Measurements from ENCODE around the gene NPR1.

The NPR1 gene

DNA sequence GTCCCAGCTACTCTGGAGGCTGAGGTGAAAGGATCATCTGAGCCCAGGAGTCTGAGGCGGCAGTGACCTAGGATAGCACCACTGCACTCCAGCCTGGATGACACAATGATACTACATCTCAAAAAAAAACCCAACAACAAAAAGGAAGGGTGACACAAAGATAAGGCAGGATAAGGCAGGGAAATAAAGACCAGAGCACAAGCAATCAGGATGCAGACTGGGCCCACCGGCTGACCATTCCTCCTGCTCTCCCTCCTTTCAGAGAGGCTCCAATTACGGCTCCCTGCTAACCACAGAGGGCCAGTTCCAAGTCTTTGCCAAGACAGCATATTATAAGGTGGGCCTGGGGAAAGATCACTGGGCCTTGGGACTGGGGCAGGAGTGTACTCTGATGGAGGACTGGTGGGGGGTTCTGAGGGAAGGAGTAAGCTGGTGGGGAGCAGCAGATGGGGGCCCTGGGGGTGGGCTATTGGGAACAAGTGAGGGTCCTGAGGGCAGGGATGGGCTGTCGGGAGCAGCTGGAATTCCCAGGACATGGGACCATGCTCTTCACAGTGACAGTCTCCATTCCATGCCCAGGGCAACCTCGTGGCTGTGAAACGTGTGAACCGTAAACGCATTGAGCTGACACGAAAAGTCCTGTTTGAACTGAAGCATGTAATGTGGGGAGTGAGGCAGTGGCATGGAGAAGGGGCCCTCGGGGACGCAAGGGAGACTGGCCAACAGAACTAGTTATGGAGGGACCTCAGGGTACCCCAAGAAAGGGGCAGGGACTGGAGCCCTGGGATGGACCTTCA lies 7.3 kb downstream of the NPR1 start (continued):
- no peak for TF ChIP-seq ZEB2 (tag by site-specific recombination; IDR thresholded peaks at IDR 0.05)
- TF ChIP-seq ZNF133 (tag by site-specific recombination; IDR thresholded peaks at IDR 0.05) = no peak

DNA sequence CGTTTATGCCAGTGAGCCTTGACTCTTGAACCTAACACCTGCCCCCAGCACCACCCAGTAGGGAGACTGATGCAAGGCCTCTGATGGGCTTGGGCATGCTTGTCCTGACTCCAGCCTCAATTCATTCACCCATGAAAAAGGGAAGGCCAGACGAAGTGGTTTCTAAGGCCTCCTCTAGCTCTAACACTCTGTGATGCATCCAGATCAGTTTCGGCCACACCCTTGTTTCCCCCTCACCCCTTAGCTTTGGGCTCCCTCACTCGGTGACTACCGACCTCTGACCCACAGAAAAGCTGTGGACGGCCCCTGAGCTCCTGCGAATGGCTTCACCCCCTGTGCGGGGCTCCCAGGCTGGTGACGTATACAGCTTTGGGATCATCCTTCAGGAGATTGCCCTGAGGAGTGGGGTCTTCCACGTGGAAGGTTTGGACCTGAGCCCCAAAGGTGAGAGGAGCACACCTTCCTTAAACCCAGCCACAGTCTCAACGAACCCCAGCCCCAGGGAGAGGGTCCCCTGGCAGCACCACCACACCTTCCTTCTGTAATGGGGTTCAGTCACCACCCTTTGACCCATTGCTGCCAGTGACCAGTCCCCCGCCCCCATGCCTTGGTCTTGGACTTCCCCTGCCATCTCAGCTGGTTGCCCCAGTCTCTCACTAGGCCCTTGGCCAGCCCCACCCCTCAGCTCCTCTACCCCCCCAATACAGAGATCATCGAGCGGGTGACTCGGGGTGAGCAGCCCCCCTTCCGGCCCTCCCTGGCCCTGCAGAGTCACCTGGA lies 9.0 kb downstream of the NPR1 start:
- ChIA-PET CTCF (interaction anchor here (1.1 kb wide), 1 partner anchor 291 kb away, joined by 3 read pairs; no protein-coding TSS in a partner anchor), POLR2A (interaction anchor here (0.7 kb wide), 1 partner anchor 40 kb away, joined by 3 read pairs; the partner anchor contains the start of gene INTS3)
- no peaks in the 10 kb centered on the region for H3K4me1 ChIP-seq (ENCODE audit: control insufficient read depth, insufficient read depth, low read length)
- TF ChIP-seq, protein P1, sequence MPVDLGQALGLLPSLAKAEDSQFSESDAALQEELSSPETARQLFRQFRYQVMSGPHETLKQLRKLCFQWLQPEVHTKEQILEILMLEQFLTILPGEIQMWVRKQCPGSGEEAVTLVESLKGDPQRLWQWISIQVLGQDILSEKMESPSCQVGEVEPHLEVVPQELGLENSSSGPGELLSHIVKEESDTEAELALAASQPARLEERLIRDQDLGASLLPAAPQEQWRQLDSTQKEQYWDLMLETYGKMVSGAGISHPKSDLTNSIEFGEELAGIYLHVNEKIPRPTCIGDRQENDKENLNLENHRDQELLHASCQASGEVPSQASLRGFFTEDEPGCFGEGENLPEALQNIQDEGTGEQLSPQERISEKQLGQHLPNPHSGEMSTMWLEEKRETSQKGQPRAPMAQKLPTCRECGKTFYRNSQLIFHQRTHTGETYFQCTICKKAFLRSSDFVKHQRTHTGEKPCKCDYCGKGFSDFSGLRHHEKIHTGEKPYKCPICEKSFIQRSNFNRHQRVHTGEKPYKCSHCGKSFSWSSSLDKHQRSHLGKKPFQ (tag by site-specific recombination; IDR thresholded peaks at IDR 0.05) = no peak
- TF ChIP-seq PRDM1 (tag by site-specific recombination; IDR thresholded peaks at IDR 0.05) (no peak), ZNF777 (tag by site-specific recombination; IDR thresholded peaks at IDR 0.05; ENCODE audit: borderline replicate concordance) (no peak), OVOL3 (tag by site-specific recombination; IDR thresholded peaks at IDR 0.05) (no peak), ZNF37A (tag by site-specific recombination; IDR thresholded peaks at IDR 0.05) (no peak), ZNF366 (tag by site-specific recombination; conservative IDR thresholded peaks at IDR 0.05) (no peak), ZNF426 (tag by site-specific recombination; IDR thresholded peaks at IDR 0.05) (no peak), ZNF843 (tag by site-specific recombination; IDR thresholded peaks at IDR 0.05) (no peak), ZNF174 (tag by site-specific recombination; IDR thresholded peaks at IDR 0.05) (no peak), ZNF600 (tag by site-specific recombination; IDR thresholded peaks at IDR 0.05) (no peak), HOXC10 (CRISPR knock-in tag; IDR thresholded peaks at IDR 0.05) (no peak), ZNF274 (IDR thresholded peaks at IDR 0.05; ENCODE audit: low read length) (no peak), ZNF274 (tag by site-specific recombination; IDR thresholded peaks at IDR 0.05; ENCODE audit: borderline replicate concordance) (no peak), KLF16 (tag by site-specific recombination; IDR thresholded peaks at IDR 0.05) (no peak)
- TF ChIP-seq, protein P2, sequence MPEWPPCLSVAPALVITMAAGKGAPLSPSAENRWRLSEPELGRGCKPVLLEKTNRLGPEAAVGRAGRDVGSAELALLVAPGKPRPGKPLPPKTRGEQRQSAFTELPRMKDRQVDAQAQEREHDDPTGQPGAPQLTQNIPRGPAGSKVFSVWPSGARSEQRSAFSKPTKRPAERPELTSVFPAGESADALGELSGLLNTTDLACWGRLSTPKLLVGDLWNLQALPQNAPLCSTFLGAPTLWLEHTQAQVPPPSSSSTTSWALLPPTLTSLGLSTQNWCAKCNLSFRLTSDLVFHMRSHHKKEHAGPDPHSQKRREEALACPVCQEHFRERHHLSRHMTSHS (tag by site-specific recombination; IDR thresholded peaks at IDR 0.05) = no peak
- TF ChIP-seq, protein P3, sequence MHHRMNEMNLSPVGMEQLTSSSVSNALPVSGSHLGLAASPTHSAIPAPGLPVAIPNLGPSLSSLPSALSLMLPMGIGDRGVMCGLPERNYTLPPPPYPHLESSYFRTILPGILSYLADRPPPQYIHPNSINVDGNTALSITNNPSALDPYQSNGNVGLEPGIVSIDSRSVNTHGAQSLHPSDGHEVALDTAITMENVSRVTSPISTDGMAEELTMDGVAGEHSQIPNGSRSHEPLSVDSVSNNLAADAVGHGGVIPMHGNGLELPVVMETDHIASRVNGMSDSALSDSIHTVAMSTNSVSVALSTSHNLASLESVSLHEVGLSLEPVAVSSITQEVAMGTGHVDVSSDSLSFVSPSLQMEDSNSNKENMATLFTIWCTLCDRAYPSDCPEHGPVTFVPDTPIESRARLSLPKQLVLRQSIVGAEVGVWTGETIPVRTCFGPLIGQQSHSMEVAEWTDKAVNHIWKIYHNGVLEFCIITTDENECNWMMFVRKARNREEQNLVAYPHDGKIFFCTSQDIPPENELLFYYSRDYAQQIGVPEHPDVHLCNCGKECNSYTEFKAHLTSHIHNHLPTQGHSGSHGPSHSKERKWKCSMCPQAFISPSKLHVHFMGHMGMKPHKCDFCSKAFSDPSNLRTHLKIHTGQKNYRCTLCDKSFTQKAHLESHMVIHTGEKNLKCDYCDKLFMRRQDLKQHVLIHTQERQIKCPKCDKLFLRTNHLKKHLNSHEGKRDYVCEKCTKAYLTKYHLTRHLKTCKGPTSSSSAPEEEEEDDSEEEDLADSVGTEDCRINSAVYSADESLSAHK (tag by site-specific recombination; IDR thresholded peaks at IDR 0.05) = no peak
- H3K36me3 ChIP-seq (ENCODE audit: control insufficient read depth in 2 of 2, insufficient read depth in 1 of 2, low read length in 2 of 2) = no peaks in the 10 kb centered on the region
- H3K4me3 ChIP-seq (ENCODE audit: low read depth, low read length) = no peak overlapping the region
- no peaks in the 10 kb centered on the region for H3K9me3 ChIP-seq (ENCODE audit: control insufficient read depth, insufficient read depth, low read depth, low read length)
- H3K27ac ChIP-seq (ENCODE audit: extremely low read depth, low read depth, low read length) = no peak overlapping the region

Measured in HEK293 (cell line).